ENCODE measurements around the gene KRTCAP3. TPM values are rescaled to one million over a fixed set of nuclear protein-coding genes. Genes with fewer than 3 reads are reported as not detected.
A peak's percentile ranks its signal among the peaks of the same experiment; 100 is the strongest.

Gene KRTCAP3
- total RNA-seq, 1 experiment from 2014 or later: 47.8 TPM

- peaks cover 39% of the 10 kb centered on the region for H3K36me3 Mint-ChIP-seq (ENCODE audit: insufficient read depth, unreplicated experiment)
Measured at GRCh38 chr2:27446057-27446456, 3.9 kb downstream of the KRTCAP3 start.

GRCh38 chr2:27448381-27448780, 6.2 kb downstream of the KRTCAP3 start:
- Mint-ChIP-seq H3K36me3 (ENCODE audit: insufficient read depth, unreplicated experiment) (peaks cover 18% of the 10 kb centered on the region), H3K27me3 (ENCODE audit: insufficient read depth, unreplicated experiment) (no peaks in the 10 kb centered on the region), H3K4me3 (ENCODE audit: unreplicated experiment) (no peak overlapping the region), H3K27ac (ENCODE audit: unreplicated experiment) (no peak overlapping the region), H3K9me3 (ENCODE audit: unreplicated experiment) (no peaks in the 10 kb centered on the region), H3K4me1 (ENCODE audit: low read depth, unreplicated experiment) (peaks cover 1% of the 10 kb centered on the region)
- Histone ChIP-seq H3K27me3 (replicated peaks; ENCODE audit: control insufficient read depth, insufficient read depth, low read length) (no peaks in the 10 kb centered on the region), H3K4me3 (ENCODE audit: low read depth, low read length) (no peak overlapping the region), H3K9me3 (no peaks in the 10 kb centered on the region), H3K36me3 (ENCODE audit: control insufficient read depth, insufficient read depth, low read length) (no peaks in the 10 kb centered on the region), H3K4me1 (no peaks in the 10 kb centered on the region)
- intact Hi-C loops (cut with micrococcal nuclease; ENCODE audit: unreplicated experiment): no loop called here
- CTCF ChIA-PET: no interaction called here
- no peak for TF ChIP-seq CTCF (IDR thresholded peaks at IDR 0.05; ENCODE audit: insufficient read depth in 1 of 2, low read depth in 1 of 2, low read length in 1 of 2, severe bottlenecking in 1 of 2, unreplicated experiment in 1 of 2)
- no TSS peak for BruUV-seq (replicated peaks)
- POLR2A ChIA-PET: no interaction called here
- DNase-seq: no peak

More at GRCh38 chr2:27446057-27446456, 3.9 kb downstream of the KRTCAP3 start:
- no peaks in the 10 kb centered on the region; the same call in 1 of the 2 replicates for H3K36me3 ChIP-seq (ENCODE audit: control insufficient read depth, insufficient read depth, low read length)
- H3K4me1 ChIP-seq: no peaks in the 10 kb centered on the region
- no peaks in the 10 kb centered on the region for H3K27me3 ChIP-seq (replicated peaks; ENCODE audit: control insufficient read depth, insufficient read depth, low read length)
- no TSS peak for BruUV-seq (replicated peaks)
- Mint-ChIP-seq H3K4me3 (ENCODE audit: unreplicated experiment) (no peak overlapping the region), H3K9me3 (ENCODE audit: unreplicated experiment) (no peaks in the 10 kb centered on the region), H3K27ac (ENCODE audit: unreplicated experiment) (no peak overlapping the region), H3K27me3 (ENCODE audit: insufficient read depth, unreplicated experiment) (no peaks in the 10 kb centered on the region), H3K4me1 (ENCODE audit: low read depth, unreplicated experiment) (peaks cover 13% of the 10 kb centered on the region)
- H3K9me3 ChIP-seq: no peaks in the 10 kb centered on the region
- ChIA-PET POLR2A (interaction anchor here (0.7 kb wide), 1 partner anchor 137 kb away, joined by 6 read pairs; the partner anchor contains the start of gene ZNF512), CTCF (interaction anchor here (0.6 kb wide), 1 partner anchor 647 kb away, joined by 9 read pairs; no protein-coding TSS in a partner anchor)
- DNase-seq: peak in 1 of 2 experiments; percentile 54
- intact Hi-C loops (cut with micrococcal nuclease; ENCODE audit: unreplicated experiment): no loop called here
- no peak for TF ChIP-seq CTCF (IDR thresholded peaks at IDR 0.05; ENCODE audit: insufficient read depth in 1 of 2, low read depth in 1 of 2, low read length in 1 of 2, severe bottlenecking in 1 of 2, unreplicated experiment in 1 of 2)
- no peak overlapping the region for H3K4me3 ChIP-seq (ENCODE audit: low read depth, low read length)

- Mint-ChIP-seq H3K36me3 (ENCODE audit: insufficient read depth, unreplicated experiment) (peaks cover 1% of the 10 kb centered on the region), H3K27me3 (ENCODE audit: insufficient read depth, unreplicated experiment) (no peaks in the 10 kb centered on the region), H3K4me3 (ENCODE audit: unreplicated experiment) (no peak overlapping the region), H3K4me1 (ENCODE audit: low read depth, unreplicated experiment) (no peaks in the 10 kb centered on the region), H3K27ac (ENCODE audit: unreplicated experiment) (no peak overlapping the region), H3K9me3 (ENCODE audit: unreplicated experiment) (no peaks in the 10 kb centered on the region)
- no peak for DNase-seq
- Histone ChIP-seq H3K36me3 (ENCODE audit: control insufficient read depth, insufficient read depth, low read length) (no peaks in the 10 kb centered on the region), H3K27me3 (replicated peaks; ENCODE audit: control insufficient read depth, insufficient read depth, low read length) (no peaks in the 10 kb centered on the region), H3K4me1 (no peaks in the 10 kb centered on the region), H3K9me3 (no peaks in the 10 kb centered on the region), H3K4me3 (ENCODE audit: low read depth, low read length) (no peak overlapping the region)
- no TSS peak for BruUV-seq (replicated peaks)
- no peak for TF ChIP-seq CTCF (IDR thresholded peaks at IDR 0.05; ENCODE audit: insufficient read depth in 1 of 2, low read depth in 1 of 2, low read length in 1 of 2, severe bottlenecking in 1 of 2, unreplicated experiment in 1 of 2)
- intact Hi-C loops (cut with micrococcal nuclease; ENCODE audit: unreplicated experiment): no loop called here
- ChIA-PET CTCF (no interaction called here), POLR2A (no interaction called here)
Measured at GRCh38 chr2:27451095-27451494, 8.9 kb downstream of the KRTCAP3 start.
